Uterus (tissue), 4 donors: ENCODE measurements around the gene CFAP43. TPM values are rescaled to one million over a fixed set of nuclear protein-coding genes. Genes with fewer than 3 reads are reported as not detected.

Experiments
- DNase-seq, 2 donors: peaks; one replicate each; pipeline ENCODE4 v3.0.0-alpha.2; 2019 to 2020
- H3K27ac ChIP-seq, 2 donors: fragments of 200-600 bp; sonication (generic); 1 replicate in 1 of 2; 2 replicates in 1 of 2; pipeline ENCODE4 v1.5.1; 2016 to 2018
- H3K27me3 ChIP-seq, 2 donors: fragments of 200-600 bp; sonication (generic); one replicate each; pipeline ENCODE4 v1.5.1; 2018 to 2019; ENCODE audit warnings: control low read depth in 1 of 2
- H3K36me3 ChIP-seq, 2 donors: fragments of 200-600 bp; sonication (generic); one replicate each; pipeline ENCODE4 v1.5.1; 2019; ENCODE audit warnings: control low read depth in 1 of 2
- H3K4me1 ChIP-seq, 2 donors: fragments of 200-600 bp; sonication (generic); one replicate each; pipeline ENCODE4 v1.5.1; 2018 to 2019; ENCODE audit warnings: control low read depth in 1 of 2
- H3K4me3 ChIP-seq, 2 donors: fragments of 200-600 bp; sonication (generic); 1 replicate in 1 of 2; 2 replicates in 1 of 2; pipeline ENCODE4 v1.5.1; 2018 to 2019; ENCODE audit warnings: mild to moderate bottlenecking in 1 of 2
- H3K9me3 ChIP-seq, 2 donors: fragments of 200-600 bp; sonication (generic); one replicate each; pipeline ENCODE4 v1.5.1; 2019; ENCODE audit warnings: control low read depth in 1 of 2
- CTCF ChIP-seq, 4 experiments: fragments of 200-600 bp in 2 of 4; fragments of 450-650 bp in 2 of 4; sonication (generic) in 2 of 4; IDR thresholded peaks; one replicate each; pipeline ENCODE4 v1.5.1; 2016 to 2019; ENCODE audit warnings: antibody characterized with exemption in 4 of 4, mild to moderate bottlenecking in 2 of 4, moderate library complexity in 1 of 4
- POLR2A ChIP-seq, 2 donors: fragments of 450-650 bp; IDR thresholded peaks; one replicate each; pipeline ENCODE4 v1.6.1; 2016; ENCODE audit warnings: antibody characterized with exemption in 2 of 2, mild to moderate bottlenecking in 1 of 2, moderate library complexity in 1 of 2
- intact Hi-C: fragments of 100-400 bp; cut with DNase I; formaldehyde crosslinking; loops from one replicate; pipeline ENCODE4 v1.15.1; 2023; ENCODE audit warnings: low total_unique reads
- total RNA-seq, 4 donors: library from RNA; depleted of rRNA in 3 of 4; stranded (reverse); fragments of >200 nt in 3 of 4; gene quantifications; one replicate each; pipeline versions ENCODE4 v1.1.0 to v1.2.4, GENCODE V29; 2014 to 2023
- donor health status: DM: yes; HTN: yes; CAD: no.

The CFAP43 gene
- total RNA-seq, 4 donors from 2014 or later: 3.1 to 23.8 (median 3.8) TPM

GRCh38 chr10:104109908-104110662, 122.1 kb downstream of the CFAP43 start:
- Histone ChIP-seq H3K4me1 (no peaks in the 10 kb centered on the region), H3K4me3 (no peak overlapping the region), H3K27ac (no peak overlapping the region), H3K27me3 (no peaks in the 10 kb centered on the region), H3K36me3 (no peaks in the 10 kb centered on the region), H3K9me3 (no peaks in the 10 kb centered on the region)
- no peak for DNase-seq
- TF ChIP-seq CTCF (IDR thresholded peaks at IDR 0.05) (no peak), POLR2A (IDR thresholded peaks at IDR 0.05) (no peak)
- intact Hi-C loops: no loop called here

GRCh38 chr10:104104926-104105325, 127.2 kb downstream of the CFAP43 start:
- no peak for TF ChIP-seq CTCF (IDR thresholded peaks at IDR 0.05)
- no peak for TF ChIP-seq POLR2A (IDR thresholded peaks at IDR 0.05)
- Histone ChIP-seq H3K27me3 (no peaks in the 10 kb centered on the region), H3K9me3 (no peaks in the 10 kb centered on the region), H3K4me1 (no peaks in the 10 kb centered on the region), H3K36me3 (no peaks in the 10 kb centered on the region), H3K4me3 (no peak overlapping the region), H3K27ac (no peak overlapping the region)
- no peak for DNase-seq
- intact Hi-C loops: no loop called here

GRCh38 chr10:104104418-104104817, 127.7 kb downstream of the CFAP43 start:
- intact Hi-C loops: no loop called here
- Histone ChIP-seq H3K27ac (no peak overlapping the region), H3K4me1 (no peaks in the 10 kb centered on the region), H3K27me3 (no peaks in the 10 kb centered on the region), H3K4me3 (no peak overlapping the region), H3K36me3 (no peaks in the 10 kb centered on the region), H3K9me3 (no peaks in the 10 kb centered on the region)
- DNase-seq: no peak
- TF ChIP-seq POLR2A (IDR thresholded peaks at IDR 0.05): no peak
- TF ChIP-seq CTCF (IDR thresholded peaks at IDR 0.05): no peak

GRCh38 chr10:104103956-104104355, 128.2 kb downstream of the CFAP43 start:
- Histone ChIP-seq H3K27ac (no peak overlapping the region), H3K4me1 (no peaks in the 10 kb centered on the region), H3K36me3 (no peaks in the 10 kb centered on the region), H3K9me3 (no peaks in the 10 kb centered on the region), H3K4me3 (no peak overlapping the region), H3K27me3 (no peaks in the 10 kb centered on the region)
- TF ChIP-seq CTCF (IDR thresholded peaks at IDR 0.05) (no peak), POLR2A (IDR thresholded peaks at IDR 0.05) (no peak)
- intact Hi-C loops: no loop called here
- no peak for DNase-seq

GRCh38 chr10:104101902-104102301, 130.3 kb downstream of the CFAP43 start:
- no peak for TF ChIP-seq POLR2A (IDR thresholded peaks at IDR 0.05)
- TF ChIP-seq CTCF (IDR thresholded peaks at IDR 0.05): no peak
- Histone ChIP-seq H3K27me3 (no peaks in the 10 kb centered on the region), H3K36me3 (no peaks in the 10 kb centered on the region), H3K4me3 (no peak overlapping the region), H3K9me3 (no peaks in the 10 kb centered on the region), H3K4me1 (no peaks in the 10 kb centered on the region), H3K27ac (no peak overlapping the region)
- intact Hi-C loops: no loop called here
- no peak for DNase-seq
